Loucy (cell line): Measurements from ENCODE around the gene FRMD8.

Source experiments
- H2AFZ ChIP-seq: fragments of 200-600 bp; sonication (generic); 2 replicates; pipeline ENCODE4 v1.6.0; 2016; ENCODE audit warnings: antibody characterized with exemption, mild to moderate bottlenecking, low read length, moderate library complexity
- H3F3A ChIP-seq: fragments of 200-600 bp; 2 replicates; pipeline ENCODE4 v1.6.0; 2016; ENCODE audit warnings: antibody characterized with exemption, low read depth, mild to moderate bottlenecking
- H3K27me3 ChIP-seq: fragments of 200-600 bp; sonication (generic); 2 replicates; pipeline ENCODE4 v1.6.1; 2014; ENCODE audit warnings: low read length, mild to moderate bottlenecking; ENCODE audit not compliant: insufficient read depth, poor library complexity, severe bottlenecking
- H3K36me3 ChIP-seq: fragments of 200-600 bp; sonication (generic); 2 replicates; pipeline ENCODE4 v1.6.1; 2016; ENCODE audit warnings: low read length; ENCODE audit not compliant: insufficient read depth
- H3K4me1 ChIP-seq: fragments of 200-600 bp; sonication (generic); 2 replicates; pipeline ENCODE4 v1.5.1; 2014; ENCODE audit warnings: low read length, mild to moderate bottlenecking; ENCODE audit not compliant: insufficient read depth, poor library complexity, severe bottlenecking
- H3K4me2 ChIP-seq: fragments of 200-600 bp; sonication (generic); 2 replicates; pipeline ENCODE4 v1.6.0; 2014; ENCODE audit warnings: antibody characterized with exemption, low read length, low read depth, mild to moderate bottlenecking; ENCODE audit not compliant: poor library complexity, severe bottlenecking
- H3K4me3 ChIP-seq: fragments of 200-600 bp; sonication (generic); 2 replicates; pipeline ENCODE4 v1.5.1; 2014; ENCODE audit warnings: low read length, mild to moderate bottlenecking, mixed read lengths; ENCODE audit not compliant: poor library complexity, severe bottlenecking
- H3K79me2 ChIP-seq: fragments of 200-600 bp; sonication (generic); 2 replicates; pipeline ENCODE4 v1.6.1; 2014; ENCODE audit warnings: low read length; ENCODE audit not compliant: insufficient read depth
- H3K9ac ChIP-seq: fragments of 200-600 bp; sonication (generic); 2 replicates; pipeline ENCODE4 v1.6.0; 2014; ENCODE audit warnings: mild to moderate bottlenecking, low read depth, low read length, moderate library complexity; ENCODE audit not compliant: poor library complexity, severe bottlenecking
- H3K9me2 ChIP-seq: fragments of 200-600 bp; sonication (generic); replicated peaks from 2 replicates; pipeline ENCODE4 v1.6.1; 2016; ENCODE audit warnings: low read depth, low read length, mixed read lengths
- H3K9me3 ChIP-seq: fragments of 200-600 bp; sonication (generic); 2 replicates; pipeline ENCODE4 v1.6.1; 2014; ENCODE audit warnings: mild to moderate bottlenecking, antibody characterized with exemption, low read length, low read depth; ENCODE audit not compliant: insufficient read depth
- H4K20me1 ChIP-seq: fragments of 200-600 bp; sonication (generic); 2 replicates; pipeline ENCODE4 v1.6.0; 2014; ENCODE audit warnings: antibody characterized with exemption, low read length, mild to moderate bottlenecking; ENCODE audit not compliant: insufficient read depth, poor library complexity, severe bottlenecking
- CTCF ChIP-seq: fragments of 200-600 bp; sonication (generic); conservative IDR thresholded peaks from 2 replicates; pipeline ENCODE4 v1.5.1; 2014; ENCODE audit warnings: mild to moderate bottlenecking, antibody characterized with exemption, low read length
- EZH2phosphoT487 ChIP-seq: fragments of 200-600 bp; IDR thresholded peaks from 2 replicates; pipeline ENCODE4 v1.6.1; 2018; ENCODE audit warnings: antibody characterized with exemption, mild to moderate bottlenecking, moderate library complexity, borderline replicate concordance

The FRMD8 gene

GRCh38 chr11:65402790-65403189, 16.4 kb downstream of the FRMD8 start:
- Histone ChIP-seq H3K4me1 (no peaks in the 10 kb centered on the region), H3K79me2 (no peaks in the 10 kb centered on the region), H3K9me2 (no peaks in the 10 kb centered on the region), H3F3A (no peaks in the 10 kb centered on the region), H3K4me2 (no peak overlapping the region), H2AFZ (no peak overlapping the region), H4K20me1 (peaks cover 2% of the 10 kb centered on the region), H3K9me3 (no peaks in the 10 kb centered on the region), H3K27me3 (no peaks in the 10 kb centered on the region), H3K4me3 (no peak overlapping the region), H3K36me3 (peaks cover 39% of the 10 kb centered on the region; the same call in 1 of the 2 replicates), H3K9ac (no peak overlapping the region)
- TF ChIP-seq CTCF (no peak), EZH2phosphoT487 (no peak)

GRCh38 chr11:65403607-65404121, 17.2 kb downstream of the FRMD8 start:
- Histone ChIP-seq H3K4me2 (no peak overlapping the region), H2AFZ (no peak overlapping the region), H3F3A (no peaks in the 10 kb centered on the region), H3K9ac (no peak overlapping the region), H3K4me1 (no peaks in the 10 kb centered on the region), H3K79me2 (no peaks in the 10 kb centered on the region), H3K9me2 (no peaks in the 10 kb centered on the region), H4K20me1 (peaks cover 2% of the 10 kb centered on the region), H3K27me3 (no peaks in the 10 kb centered on the region), H3K4me3 (no peak overlapping the region), H3K9me3 (no peaks in the 10 kb centered on the region), H3K36me3 (peaks cover 40% of the 10 kb centered on the region; the same call in 1 of the 2 replicates)
- no peak for TF ChIP-seq EZH2phosphoT487
- no peak for TF ChIP-seq CTCF

GRCh38 chr11:65404210-65404609, 17.8 kb downstream of the FRMD8 start:
- H3K9ac ChIP-seq: no peak overlapping the region
- no peaks in the 10 kb centered on the region for H3K27me3 ChIP-seq
- H3K4me3 ChIP-seq: no peak overlapping the region
- no peaks in the 10 kb centered on the region for H3K4me1 ChIP-seq
- no peak for TF ChIP-seq EZH2phosphoT487
- TF ChIP-seq CTCF: no peak
- no peaks in the 10 kb centered on the region for H3K9me3 ChIP-seq
- H3K9me2 ChIP-seq: no peaks in the 10 kb centered on the region
- no peak overlapping the region for H3K4me2 ChIP-seq
- H3F3A ChIP-seq: no peaks in the 10 kb centered on the region
- H3K36me3 ChIP-seq: peaks cover 45% of the 10 kb centered on the region; the same call in 1 of the 2 replicates
- H3K79me2 ChIP-seq: no peaks in the 10 kb centered on the region
- H2AFZ ChIP-seq: no peak overlapping the region
- peaks cover 2% of the 10 kb centered on the region for H4K20me1 ChIP-seq
